Ovary (tissue), 1 donor: ENCODE data around the gene WNT7A.

Source experiments
- EP300 ChIP-seq: sonication (generic); formaldehyde crosslinking; IDR thresholded peaks from one replicate; pipeline ENCODE4 v1.6.1; 2017; ENCODE audit warnings: antibody characterized with exemption
- POLR2A ChIP-seq: fragments of 450-650 bp; IDR thresholded peaks from one replicate; pipeline ENCODE4 v1.6.1; 2017; ENCODE audit warnings: antibody characterized with exemption, mild to moderate bottlenecking, moderate library complexity

DNA sequence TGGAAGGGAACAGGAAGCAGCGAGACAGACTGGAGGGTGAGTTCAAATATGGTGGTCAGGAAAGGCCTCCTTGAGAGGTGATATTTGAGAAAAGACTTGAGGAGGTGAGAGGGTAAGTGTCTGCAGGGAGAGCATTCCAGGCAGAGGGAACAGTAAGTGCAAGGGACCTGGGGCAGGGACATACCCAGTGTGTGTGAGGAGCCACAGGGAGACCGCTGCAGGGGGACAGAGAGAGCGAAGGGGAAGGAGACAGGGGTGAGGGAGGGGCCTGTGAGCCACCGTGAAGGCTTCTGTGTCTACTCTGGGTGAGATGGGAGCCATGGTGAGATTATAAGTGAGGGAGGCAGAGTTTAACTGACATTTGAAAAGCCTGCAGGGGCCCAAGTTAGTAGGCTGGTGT lies 38.0 kb downstream of the WNT7A start:
- no peak for TF ChIP-seq EP300
- no peak for TF ChIP-seq POLR2A
